Measurements from ENCODE around the gene SEMA4A.

GRCh38 chr1:156123356-156124196, 29.8 kb upstream of the SEMA4A start:
- TF ChIP-seq CTCF (conservative IDR thresholded peaks at IDR 0.05; ENCODE audit: low read length) (peak; percentile 37), EZH2phosphoT487 (IDR thresholded peaks at IDR 0.05; ENCODE audit: borderline replicate concordance) (no peak)

Measured in Loucy (cell line).